Measurements from ENCODE around the gene SANBR. TPM values are rescaled to one million over a fixed set of nuclear protein-coding genes. Genes with fewer than 3 reads are reported as not detected.

The SANBR gene
- total and polyA plus RNA-seq, 2 of the 13 experiments (the other 11 are each of a cell fraction or from before 2014, with no cell fraction given) = 9.8 to 20.9 TPM

GRCh38 chr2:61065714-61066709, at the start of gene SANBR (continued):
- TF ChIP-seq CAMTA2 (CRISPR knock-in tag; IDR thresholded peaks at IDR 0.05; ENCODE audit: borderline replicate concordance) (no peak), REL (CRISPR knock-in tag; conservative IDR thresholded peaks at IDR 0.05) (peak; percentile 96), SALL1 (CRISPR knock-in tag; IDR thresholded peaks at IDR 0.05) (peak; percentile 70), ZNF777 (CRISPR knock-in tag; IDR thresholded peaks at IDR 0.05) (peak; percentile 71), NCOR1 (IDR thresholded peaks at IDR 0.05; ENCODE audit: borderline replicate concordance, low read length) (peak; percentile 30; the same call in 1 of the 2 replicates), THAP8 (CRISPR knock-in tag; IDR thresholded peaks at IDR 0.05; ENCODE audit: borderline replicate concordance) (no peak), KMT2B (CRISPR knock-in tag; IDR thresholded peaks at IDR 0.05) (peak; percentile 75), NR2F6 (IDR thresholded peaks at IDR 0.05) (peak; percentile 87), NR2F6 (CRISPR knock-in tag; IDR thresholded peaks at IDR 0.05) (peak; percentile 86), ZNF7 (CRISPR knock-in tag; IDR thresholded peaks at IDR 0.05) (no peak), RXRB (CRISPR knock-in tag; IDR thresholded peaks at IDR 0.05; ENCODE audit: borderline replicate concordance) (peak; percentile 56), ZNF598 (CRISPR knock-in tag; IDR thresholded peaks at IDR 0.05; ENCODE audit: borderline replicate concordance) (peak; percentile 94; the same call in 1 of the 2 replicates), ZNF567 (CRISPR knock-in tag; IDR thresholded peaks at IDR 0.05; ENCODE audit: borderline replicate concordance) (peak; percentile 93), ZBTB8A (CRISPR knock-in tag; IDR thresholded peaks at IDR 0.05; ENCODE audit: borderline replicate concordance, low read depth) (no peak), ZSCAN12 (CRISPR knock-in tag; IDR thresholded peaks at IDR 0.05) (0 out of 2 replicates have a peak, but pooled peaks have one; percentile 25), NCOA5 (CRISPR knock-in tag; IDR thresholded peaks at IDR 0.05) (no peak), HOXD1 (CRISPR knock-in tag; IDR thresholded peaks at IDR 0.05) (peak; percentile 45; the same call in 1 of the 2 replicates), RARG (CRISPR knock-in tag; IDR thresholded peaks at IDR 0.05; ENCODE audit: low read depth) (no peak), REXO4 (CRISPR knock-in tag; IDR thresholded peaks at IDR 0.05; ENCODE audit: borderline replicate concordance) (peak; percentile 5; the same call in 1 of the 2 replicates), RARA (CRISPR knock-in tag; IDR thresholded peaks at IDR 0.05) (peak; percentile 48; the same call in 1 of the 2 replicates), IRF1 (CRISPR knock-in tag; IDR thresholded peaks at IDR 0.05; ENCODE audit: low read depth) (0 out of 2 replicates have a peak, but pooled peaks have one; percentile 21), ZNF12 (CRISPR knock-in tag; IDR thresholded peaks at IDR 0.05) (no peak), ZNF772 (CRISPR knock-in tag; IDR thresholded peaks at IDR 0.05) (0 out of 2 replicates have a peak, but pooled peaks have one; percentile 17), CSRNP2 (CRISPR knock-in tag; conservative IDR thresholded peaks at IDR 0.05; ENCODE audit: low read depth) (peak; percentile 84; the same call in 1 of the 2 replicates), KAT7 (CRISPR knock-in tag; IDR thresholded peaks at IDR 0.05; ENCODE audit: borderline replicate concordance) (peak; percentile 63), ELF3 (CRISPR knock-in tag; IDR thresholded peaks at IDR 0.05) (peak; percentile 82), ZNF292 (CRISPR knock-in tag; IDR thresholded peaks at IDR 0.05; ENCODE audit: borderline replicate concordance, low read depth) (peak; percentile 59; the same call in 1 of the 2 replicates)
